Measurements from ENCODE around the gene FHIT.

Gene FHIT

DNA sequence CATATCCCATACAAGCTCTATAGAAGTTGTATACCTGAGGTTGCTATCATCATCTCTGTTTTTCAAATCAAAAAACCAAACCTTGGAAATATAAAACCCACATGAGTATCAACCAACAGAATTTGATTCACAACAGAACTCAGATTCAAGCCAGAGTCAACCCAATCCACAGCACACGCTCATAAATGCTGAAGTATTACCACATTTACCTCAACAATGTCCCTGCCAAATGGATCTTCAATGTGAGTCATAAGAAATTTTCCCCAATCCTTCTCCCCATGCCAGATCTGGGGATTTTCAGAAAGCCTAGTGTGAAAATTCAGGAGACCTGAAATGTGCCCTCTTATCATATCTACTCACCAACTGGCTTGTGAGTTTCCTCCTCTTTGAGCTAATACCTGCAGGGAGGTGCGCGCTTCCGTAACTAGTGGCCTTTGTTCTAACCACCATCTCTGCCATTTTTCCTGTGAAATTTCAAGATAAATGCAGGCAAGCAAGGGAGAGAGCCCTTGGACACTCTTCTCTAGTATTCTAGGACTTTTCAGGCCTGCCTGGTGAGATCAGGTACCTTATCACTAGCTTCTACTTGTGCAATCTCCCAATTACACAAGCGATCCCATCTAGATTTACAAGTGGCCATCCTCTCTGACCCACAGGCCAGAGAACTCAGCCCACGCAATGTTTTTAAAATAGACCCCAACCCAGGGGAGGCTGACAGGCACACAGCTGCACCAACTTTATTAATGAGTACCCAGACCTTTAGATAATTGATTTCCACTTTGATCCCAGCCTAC, 1124.5 kb downstream of the FHIT start:
- DNase-seq (ENCODE audit: low read depth in 2 of 2) = no peak

GRCh38 chr3:60125686-60126085, 1125.6 kb downstream of the FHIT start:
- DNase-seq (ENCODE audit: low read depth in 2 of 2) = no peak

DNA sequence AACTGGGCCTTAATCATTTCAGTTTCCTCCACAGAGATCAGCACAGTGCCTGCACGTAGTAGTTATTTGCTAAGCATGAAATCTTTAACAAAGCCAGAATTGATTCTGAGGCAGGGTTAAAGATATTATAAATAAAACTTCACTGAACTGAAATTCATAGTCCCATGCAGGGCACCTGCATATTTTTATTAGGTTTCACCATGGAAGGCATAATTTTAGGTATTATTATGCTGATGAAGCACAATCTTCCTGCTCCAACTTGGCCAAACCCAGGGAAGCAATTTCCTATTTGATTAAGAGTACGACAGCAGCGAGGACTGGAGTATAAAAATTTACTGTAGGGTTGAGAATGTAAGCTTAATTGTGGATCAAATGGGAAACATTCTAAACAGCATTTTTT, 1131.0 kb downstream of the FHIT start:
- DNase-seq (ENCODE audit: low read depth in 2 of 2) = no peak

GRCh38 chr3:60114191-60114590, 1137.1 kb downstream of the FHIT start:
- no peak for DNase-seq (ENCODE audit: low read depth in 2 of 2)

GRCh38 chr3:60107275-60107674, 1144.0 kb downstream of the FHIT start:
- DNase-seq (ENCODE audit: low read depth in 2 of 2) = no peak

GRCh38 chr3:60102154-60102553, 1149.1 kb downstream of the FHIT start:
- no peak for DNase-seq (ENCODE audit: low read depth in 2 of 2)

- no peak for DNase-seq (ENCODE audit: low read depth in 2 of 2)
Measured at GRCh38 chr3:60101621-60102020, 1149.6 kb downstream of the FHIT start.

DNA sequence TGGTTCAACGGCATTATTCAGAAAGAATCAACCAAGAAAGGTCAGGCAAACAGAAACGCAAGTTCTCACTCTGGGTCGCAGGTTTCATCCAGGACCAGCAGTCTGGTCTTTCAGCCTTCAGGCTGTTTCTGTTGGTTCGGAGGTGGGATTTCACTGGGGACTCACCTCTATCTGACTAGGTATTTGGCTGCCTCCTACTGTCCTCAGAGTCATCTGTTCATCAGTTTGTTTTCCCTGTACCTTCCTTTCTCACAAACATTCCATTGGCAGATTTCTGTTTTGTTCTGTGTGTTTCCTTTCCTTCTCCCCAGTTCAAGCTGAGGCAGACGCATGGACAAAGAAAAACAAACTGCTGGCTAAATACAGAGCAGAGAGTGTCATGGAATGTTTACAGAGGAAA, 1154.8 kb downstream of the FHIT start:
- no peak for DNase-seq (ENCODE audit: low read depth in 2 of 2)

GRCh38 chr3:60095930-60096329, 1155.3 kb downstream of the FHIT start:
- no peak for DNase-seq (ENCODE audit: low read depth in 2 of 2)

DNA sequence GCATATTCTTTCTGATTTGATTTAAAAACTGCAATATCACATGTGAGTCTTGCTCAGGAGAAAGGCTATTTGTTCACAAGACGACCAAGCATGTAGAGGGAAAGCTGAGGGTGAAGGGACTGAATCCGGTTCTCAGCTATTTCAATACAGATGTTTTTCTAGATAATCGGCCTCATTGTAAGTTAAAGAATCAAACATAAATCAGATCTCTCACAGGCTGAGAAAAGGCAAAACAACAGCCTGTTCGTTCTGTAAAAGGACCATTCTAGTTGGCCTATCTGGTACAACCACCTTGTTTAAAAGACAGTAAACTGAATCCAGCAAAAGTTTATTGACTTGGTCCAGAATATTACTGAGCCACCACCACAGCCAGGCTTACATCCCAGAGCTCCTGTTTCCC, 1155.7 kb downstream of the FHIT start:
- DNase-seq (ENCODE audit: low read depth in 2 of 2) = no peak

GRCh38 chr3:60094392-60094947, 1156.8 kb downstream of the FHIT start:
- DNase-seq (ENCODE audit: low read depth in 2 of 2) = no peak

DNA sequence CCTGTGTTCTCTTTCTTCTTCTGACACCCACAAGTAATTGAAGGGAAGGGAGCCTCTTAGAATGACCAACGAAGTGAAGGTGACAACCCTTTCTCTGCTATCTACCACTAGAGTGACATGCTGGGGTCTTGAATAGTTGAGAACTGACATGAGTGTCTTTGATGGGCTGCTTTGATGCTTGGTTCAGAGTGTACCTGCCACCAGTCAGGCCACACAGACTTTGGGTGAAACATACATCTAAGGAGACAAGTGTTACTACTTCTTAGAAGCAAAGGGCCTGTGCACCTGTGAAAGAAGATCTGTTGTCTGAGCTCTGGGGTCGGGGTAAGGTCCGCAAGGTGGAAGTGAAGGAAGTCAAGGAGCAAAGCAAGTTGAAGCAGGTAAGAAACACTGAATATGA, 1160.7 kb downstream of the FHIT start:
- no peak for DNase-seq (ENCODE audit: low read depth in 2 of 2)

GRCh38 chr3:60086811-60087210, 1164.4 kb downstream of the FHIT start:
- peak; percentile 12 to 14 for DNase-seq (ENCODE audit: low read depth in 2 of 2)

GRCh38 chr3:60085649-60086048, 1165.6 kb downstream of the FHIT start:
- no peak for DNase-seq (ENCODE audit: low read depth in 2 of 2)

DNA sequence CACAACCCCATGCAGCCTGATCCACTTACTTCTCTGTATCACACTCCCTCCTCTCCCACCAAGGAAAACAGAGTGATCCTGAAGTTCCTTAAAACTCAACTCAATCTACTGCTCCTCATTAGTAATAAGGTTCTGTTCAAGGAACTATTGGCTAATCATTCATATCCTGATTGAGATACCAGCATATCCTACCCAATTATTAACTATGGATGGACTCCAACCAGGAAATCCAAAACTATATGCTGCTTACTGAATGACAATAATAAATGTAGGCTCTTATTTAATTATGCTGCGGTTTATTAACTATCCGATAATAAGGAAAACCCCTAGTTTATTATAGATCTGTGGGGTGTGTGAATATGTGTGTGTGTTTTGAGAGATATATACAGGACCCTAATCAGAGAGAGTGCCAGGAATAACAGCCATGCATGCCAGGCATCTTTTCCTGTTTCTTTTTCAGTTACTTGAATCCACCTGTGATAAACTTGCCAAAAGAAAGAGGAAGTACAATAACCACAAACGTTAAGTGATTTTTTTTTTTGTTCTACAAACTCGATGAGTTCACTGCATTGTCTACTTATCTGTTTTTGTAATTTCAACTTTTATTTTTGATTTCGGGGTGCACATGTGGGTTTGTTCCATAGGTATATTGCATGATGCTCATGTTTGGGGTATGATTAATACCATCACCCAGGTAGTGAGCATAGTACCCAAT, 1169.7 kb downstream of the FHIT start:
- DNase-seq (ENCODE audit: low read depth in 2 of 2) = no peak

GRCh38 chr3:60080648-60081047, 1170.6 kb downstream of the FHIT start:
- no peak for DNase-seq (ENCODE audit: low read depth in 2 of 2)

DNA sequence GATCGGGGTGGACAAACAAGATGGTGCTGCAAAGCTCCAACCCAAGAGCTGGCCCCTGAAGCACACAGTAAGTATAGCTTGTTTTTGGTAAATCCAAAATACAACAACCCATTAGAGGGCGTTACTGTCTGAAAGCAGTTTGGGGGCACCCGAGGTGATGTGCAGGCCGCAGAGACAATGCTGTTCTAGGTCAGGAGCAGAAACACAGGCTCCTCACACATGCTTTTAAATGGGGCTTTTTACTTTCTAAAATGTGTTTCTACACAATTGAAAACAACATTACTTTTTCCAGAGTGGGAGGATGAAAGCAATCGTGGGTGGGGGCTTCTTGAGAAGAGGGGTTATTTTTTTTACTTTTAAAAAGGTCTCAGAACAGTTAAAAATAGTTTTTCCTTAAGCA, 1172.2 kb downstream of the FHIT start:
- peak in 1 of 2 donors; percentile 34 for DNase-seq (ENCODE audit: low read depth in 2 of 2)

- DNase-seq (ENCODE audit: low read depth in 2 of 2) = no peak
Measured at GRCh38 chr3:60076331-60076730, 1174.9 kb downstream of the FHIT start.

DNA sequence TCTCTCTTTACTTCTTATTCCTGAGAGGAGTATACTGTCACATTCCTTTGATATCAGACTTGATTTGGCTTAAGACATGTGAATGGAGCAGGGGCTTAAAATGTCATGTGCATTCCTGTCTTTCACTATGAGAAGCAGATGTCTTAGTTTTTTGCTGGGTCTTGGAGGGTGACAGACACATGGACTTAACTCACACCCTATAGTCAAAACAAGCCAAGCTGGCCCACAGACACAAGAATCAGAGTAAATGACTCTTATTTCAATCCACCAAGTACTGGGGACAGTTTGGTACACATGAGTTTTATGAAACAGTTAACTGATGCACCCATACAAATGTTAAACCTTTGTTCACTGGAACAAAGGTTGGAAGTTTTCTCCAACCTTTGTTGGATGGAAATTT, 1177.3 kb downstream of the FHIT start:
- DNase-seq (ENCODE audit: low read depth in 2 of 2) = no peak

GRCh38 chr3:60073228-60073627, 1178.0 kb downstream of the FHIT start:
- no peak for DNase-seq (ENCODE audit: low read depth in 2 of 2)

- DNase-seq (ENCODE audit: low read depth in 2 of 2) = no peak
Measured at GRCh38 chr3:60070366-60070765, 1180.9 kb downstream of the FHIT start.

DNA sequence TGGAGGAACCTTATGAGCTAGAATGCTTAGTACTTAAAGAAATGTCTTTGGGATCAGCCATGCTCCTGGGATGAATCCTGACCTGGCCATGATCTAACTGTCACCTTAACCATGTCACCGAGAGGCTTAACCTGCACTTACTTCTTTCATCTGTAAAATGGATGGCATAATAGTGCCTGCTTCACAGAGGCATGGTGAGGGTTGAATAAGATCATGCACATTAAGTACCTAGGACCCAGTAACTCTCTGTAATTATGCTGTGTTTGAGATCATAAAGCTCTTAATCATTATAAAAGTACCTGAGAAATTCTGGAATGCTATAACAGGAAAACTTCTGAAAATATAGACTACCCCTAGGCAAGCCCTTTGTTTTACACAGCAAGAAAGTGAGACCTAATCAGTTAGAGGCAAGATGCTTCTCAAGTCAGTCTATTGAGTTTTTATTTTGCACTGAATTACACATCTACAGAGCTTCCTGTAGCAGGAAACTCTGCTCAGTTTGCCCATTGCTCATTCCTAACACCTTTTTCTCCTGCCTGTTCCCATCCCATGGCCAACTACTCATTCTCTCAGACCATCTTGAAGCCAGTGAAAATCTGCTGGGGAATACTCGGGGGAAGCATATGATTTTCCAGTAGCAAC, 1185.9 kb downstream of the FHIT start:
- DNase-seq (ENCODE audit: low read depth in 2 of 2) = no peak
